Measurements from ENCODE around the gene CEACAM1.
"Not testable (repeated sequence)": the region's sequence is repeated elsewhere in the genome, so short reads cannot be mapped to it uniquely, and the experiment has no call there.

CEACAM1 gene

DNA sequence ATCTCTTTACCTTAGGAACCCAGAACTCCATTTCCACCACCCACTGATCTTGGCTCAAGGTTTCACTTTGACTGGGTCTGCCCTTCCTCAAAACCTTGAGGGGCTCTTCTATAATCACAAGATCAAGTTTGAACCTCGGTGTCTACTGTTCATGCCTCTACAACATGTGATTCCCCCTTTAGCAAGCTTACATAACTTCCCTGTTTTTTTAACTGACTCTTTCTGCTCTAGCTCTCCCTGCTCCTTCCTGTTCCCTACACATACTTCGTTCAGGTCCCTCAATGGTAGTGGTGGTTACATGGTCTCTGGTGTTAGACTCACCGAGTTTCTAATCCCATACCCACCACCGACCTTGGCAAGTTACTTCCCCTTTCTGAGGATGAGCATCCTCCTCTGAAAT is 39.7 kb upstream of the CEACAM1 start:
- no peak overlapping the region for H3K4me3 ChIP-seq (ENCODE audit: control insufficient read depth, low read depth, low read length)
- TF ChIP-seq, protein P1, sequence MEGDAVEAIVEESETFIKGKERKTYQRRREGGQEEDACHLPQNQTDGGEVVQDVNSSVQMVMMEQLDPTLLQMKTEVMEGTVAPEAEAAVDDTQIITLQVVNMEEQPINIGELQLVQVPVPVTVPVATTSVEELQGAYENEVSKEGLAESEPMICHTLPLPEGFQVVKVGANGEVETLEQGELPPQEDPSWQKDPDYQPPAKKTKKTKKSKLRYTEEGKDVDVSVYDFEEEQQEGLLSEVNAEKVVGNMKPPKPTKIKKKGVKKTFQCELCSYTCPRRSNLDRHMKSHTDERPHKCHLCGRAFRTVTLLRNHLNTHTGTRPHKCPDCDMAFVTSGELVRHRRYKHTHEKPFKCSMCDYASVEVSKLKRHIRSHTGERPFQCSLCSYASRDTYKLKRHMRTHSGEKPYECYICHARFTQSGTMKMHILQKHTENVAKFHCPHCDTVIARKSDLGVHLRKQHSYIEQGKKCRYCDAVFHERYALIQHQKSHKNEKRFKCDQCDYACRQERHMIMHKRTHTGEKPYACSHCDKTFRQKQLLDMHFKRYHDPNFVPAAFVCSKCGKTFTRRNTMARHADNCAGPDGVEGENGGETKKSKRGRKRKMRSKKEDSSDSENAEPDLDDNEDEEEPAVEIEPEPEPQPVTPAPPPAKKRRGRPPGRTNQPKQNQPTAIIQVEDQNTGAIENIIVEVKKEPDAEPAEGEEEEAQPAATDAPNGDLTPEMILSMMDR (IDR thresholded peaks at IDR 0.05; ENCODE audit: control insufficient read depth, insufficient read depth, low read depth, low read length, missing control alignments): no peak
- DNase-seq (ENCODE audit: low read depth): no peak

DNA sequence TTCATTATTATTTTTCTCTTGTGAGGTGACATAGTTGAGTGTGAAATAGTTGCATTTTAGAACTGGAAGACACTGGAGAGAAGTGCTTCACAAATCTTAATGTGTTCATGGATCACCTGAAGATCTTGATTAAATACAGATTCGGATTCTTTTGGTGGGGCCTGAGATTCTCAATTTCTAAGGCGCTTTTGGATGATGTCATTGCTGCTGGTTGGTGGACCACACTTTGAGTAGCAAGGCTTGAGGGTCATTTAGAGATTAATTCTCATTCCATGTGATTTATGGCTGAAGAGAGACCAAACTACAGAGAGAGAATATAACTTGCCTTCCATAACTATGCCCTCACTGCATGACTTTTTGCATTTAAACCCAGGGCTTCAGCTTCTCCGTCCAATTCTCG is 39.3 kb upstream of the CEACAM1 start:
- H3K4me3 ChIP-seq (ENCODE audit: control insufficient read depth, low read depth, low read length): no peak overlapping the region
- no peak for DNase-seq (ENCODE audit: low read depth)
- TF ChIP-seq, protein P1 (IDR thresholded peaks at IDR 0.05; ENCODE audit: control insufficient read depth, insufficient read depth, low read depth, low read length, missing control alignments): no peak

DNA sequence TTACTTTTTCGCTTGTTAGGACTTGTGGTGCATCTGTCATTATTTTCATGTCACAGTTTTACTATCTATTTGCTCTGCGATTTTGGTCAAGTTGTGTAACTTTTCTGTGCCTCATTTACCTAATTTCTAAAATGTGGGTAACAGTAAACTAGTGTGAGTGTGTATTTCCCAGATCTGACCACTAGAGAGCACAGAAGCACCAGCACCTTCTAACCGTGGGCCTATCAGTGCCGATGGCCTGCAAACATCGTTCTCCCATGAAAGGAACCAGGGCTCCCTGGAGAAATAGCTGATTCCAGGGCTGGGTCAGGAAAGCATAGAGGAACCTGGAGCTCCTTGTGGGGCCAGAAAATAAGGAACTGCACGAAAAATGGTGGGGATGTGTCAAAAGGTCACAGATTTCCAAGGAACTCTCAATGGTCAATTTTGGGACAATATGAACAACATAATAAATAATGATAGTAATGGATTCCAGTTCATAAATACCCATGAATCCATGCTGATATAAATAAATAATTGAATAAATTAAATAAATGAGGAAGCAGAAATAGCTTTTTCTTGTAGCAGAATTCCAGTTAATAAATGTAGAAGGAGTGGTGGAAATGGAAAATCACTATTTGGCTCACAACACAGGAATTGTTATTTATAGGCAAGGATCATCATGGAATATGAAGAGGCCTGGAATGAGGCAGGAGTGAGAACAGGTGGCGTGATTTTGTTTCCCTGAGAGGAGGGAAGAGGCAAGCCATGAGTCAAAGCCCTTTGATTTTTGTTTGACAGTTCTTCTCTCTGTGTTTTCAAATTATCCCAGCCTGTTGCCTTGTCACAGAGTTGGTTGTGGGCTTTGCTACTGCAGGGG is 35.3 kb upstream of the CEACAM1 start:
- TF ChIP-seq, protein P1 (IDR thresholded peaks at IDR 0.05; ENCODE audit: control insufficient read depth, insufficient read depth, low read depth, low read length, missing control alignments): peak; percentile 65
- no peak overlapping the region for H3K4me3 ChIP-seq (ENCODE audit: control insufficient read depth, low read depth, low read length)
- DNase-seq (ENCODE audit: low read depth): peak; percentile 10

DNA sequence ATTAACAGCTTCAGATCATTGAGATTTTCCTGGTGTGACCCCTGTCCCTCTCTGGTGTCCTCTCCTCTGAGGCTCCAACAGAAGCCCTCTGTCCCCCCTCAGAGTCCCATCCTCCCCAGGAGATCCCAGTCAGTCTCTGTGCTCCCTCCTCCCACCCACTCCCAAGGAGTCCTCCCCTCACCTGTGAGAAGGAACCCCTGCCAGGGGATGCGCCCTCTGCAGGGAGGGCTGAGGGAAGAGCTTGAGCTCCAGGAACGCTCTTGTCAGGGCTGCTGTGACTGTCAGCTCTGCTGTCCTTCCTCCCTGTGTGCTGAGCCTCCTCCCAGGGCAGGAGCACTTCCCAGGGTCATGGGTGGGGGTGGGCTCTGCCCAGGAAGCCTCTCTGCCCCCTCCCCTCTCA is 33.2 kb upstream of the CEACAM1 start:
- TF ChIP-seq, protein P1 (IDR thresholded peaks at IDR 0.05; ENCODE audit: control insufficient read depth, insufficient read depth, low read depth, low read length, missing control alignments): no peak
- DNase-seq (ENCODE audit: low read depth): no peak
- no peak overlapping the region for H3K4me3 ChIP-seq (ENCODE audit: control insufficient read depth, low read depth, low read length)

DNA sequence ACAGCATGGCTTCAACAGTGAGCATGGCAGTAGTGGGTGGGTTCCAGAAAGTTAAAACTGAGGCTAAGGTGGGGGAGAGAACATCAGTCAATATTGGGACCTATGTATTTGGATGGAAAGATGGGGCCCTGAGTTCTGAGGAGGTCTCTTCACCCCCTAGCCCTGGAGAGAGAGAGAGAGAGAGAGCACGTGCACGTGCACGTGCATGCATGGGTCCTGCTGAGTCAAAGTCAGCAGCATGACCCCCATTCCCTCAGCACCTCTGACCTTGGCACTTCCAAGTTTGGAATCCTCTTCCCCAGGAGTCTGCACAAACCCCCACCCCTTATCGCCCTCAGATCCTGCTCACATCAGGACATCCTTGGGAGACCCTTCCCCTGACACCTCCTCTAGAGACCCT is 32.5 kb upstream of the CEACAM1 start:
- TF ChIP-seq, protein P1 (IDR thresholded peaks at IDR 0.05; ENCODE audit: control insufficient read depth, insufficient read depth, low read depth, low read length, missing control alignments): no peak
- DNase-seq (ENCODE audit: low read depth): no peak
- no peak overlapping the region for H3K4me3 ChIP-seq (ENCODE audit: control insufficient read depth, low read depth, low read length)

DNA sequence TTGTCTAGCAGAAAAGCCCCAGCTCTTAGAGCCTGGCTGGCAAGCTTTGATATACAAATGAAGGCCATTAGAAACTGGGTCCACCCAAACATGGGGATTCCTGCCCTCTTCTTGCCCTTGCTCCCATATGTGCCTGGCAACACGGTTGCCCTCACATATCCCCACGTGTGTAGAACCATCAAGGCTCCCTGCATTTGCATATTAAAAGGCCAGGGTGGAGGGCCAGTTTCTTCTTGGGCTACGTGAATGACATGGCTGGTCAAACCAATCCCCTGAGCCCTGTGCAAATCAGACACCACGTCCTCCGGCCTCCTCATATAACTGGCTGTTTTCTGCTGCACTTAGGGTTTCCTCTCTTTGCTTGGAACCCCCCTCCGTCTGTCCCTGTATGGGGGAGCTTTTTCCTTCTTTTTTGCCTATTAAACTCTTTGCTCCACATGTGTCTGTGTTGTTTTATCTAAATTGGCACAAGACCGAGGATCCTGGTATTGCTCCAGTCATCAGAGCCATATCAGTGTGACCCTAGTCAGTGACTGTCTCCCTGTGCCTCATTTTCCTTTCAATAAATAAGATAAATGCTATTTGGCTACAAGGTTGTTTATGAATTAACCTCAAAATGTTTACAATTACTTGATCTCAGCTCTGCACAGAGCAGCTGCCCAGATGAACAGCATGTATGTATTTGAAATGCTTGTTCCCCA is 30.3 kb upstream of the CEACAM1 start:
- TF ChIP-seq, protein P1 (IDR thresholded peaks at IDR 0.05; ENCODE audit: control insufficient read depth, insufficient read depth, low read depth, low read length, missing control alignments): no peak
- H3K4me3 ChIP-seq (ENCODE audit: control insufficient read depth, low read depth, low read length): no peak overlapping the region
- no peak for DNase-seq (ENCODE audit: low read depth)

DNA sequence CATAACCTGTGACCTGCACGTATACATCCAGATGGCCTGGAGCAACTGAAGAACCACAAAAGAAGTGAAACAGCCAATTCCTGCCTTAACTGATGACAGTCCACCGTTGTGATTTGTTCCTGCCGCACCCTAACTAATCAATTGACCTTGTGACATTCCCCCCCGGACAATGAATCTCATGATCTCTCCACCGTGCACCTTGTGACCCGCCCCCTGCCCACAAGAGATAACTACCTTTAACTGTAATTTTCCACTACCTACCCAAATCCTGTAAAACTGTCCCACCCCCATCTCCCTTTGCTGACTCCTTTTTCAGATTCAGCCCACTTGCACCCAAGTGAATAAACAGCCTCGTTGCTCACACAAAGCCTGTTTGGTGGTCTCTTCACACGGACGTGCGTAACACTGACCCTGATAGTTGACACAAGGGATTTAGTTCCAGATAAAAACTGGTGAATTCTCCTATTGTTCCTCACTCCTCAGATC is 29.1 kb upstream of the CEACAM1 start:
- H3K4me3 ChIP-seq (ENCODE audit: control insufficient read depth, low read depth, low read length); DNase-seq (ENCODE audit: low read depth): not testable (repeated sequence)

Measured in AG09309 (cell line).